ENCODE measurements around the gene RNF225. TPM values are rescaled to one million over a fixed set of nuclear protein-coding genes. Genes with fewer than 3 reads are reported as not detected.
"Not testable (repeated sequence)": the region's sequence is repeated elsewhere in the genome, so short reads cannot be mapped to it uniquely, and the experiment has no call there.

The RNF225 gene
- total and polyA plus RNA-seq, 2 donors (not counting 3 experiments of a cell fraction or from before 2014, with no cell fraction given), result 0.58 TPM; not detected in 1

GRCh38 chr19:58346961-58347929, 48.2 kb upstream of the RNF225 start:
- BruUV-seq (replicated peaks), result no TSS peak
- intact Hi-C loops (cut with micrococcal nuclease), result no loop called here
- dilution Hi-C loops (cut with MboI; ENCODE audit: extremely low pct_ligation_motif_present, low sequenced_read_pairs), result no loop called here
- peaks cover 5% of the 10 kb centered on the region for H3K4me1 ChIP-seq (ENCODE audit: control insufficient read depth, extremely low read depth, insufficient read depth, low read length)
- H3K79me2 ChIP-seq (ENCODE audit: control insufficient read depth, insufficient read depth, low read length), result no peaks in the 10 kb centered on the region
- no peaks in the 10 kb centered on the region for H4K20me1 ChIP-seq (replicated peaks; ENCODE audit: control insufficient read depth, extremely low read depth, insufficient read depth, low read length)
- peak; percentile 65 for TF ChIP-seq EZH2 (IDR thresholded peaks at IDR 0.05; ENCODE audit: borderline replicate concordance, low read depth, low read length, severe bottlenecking)
- TF ChIP-seq CTCF (IDR thresholded peaks at IDR 0.05; ENCODE audit: extremely low read depth in 1 of 2, insufficient read depth in 1 of 2, low read depth in 1 of 2, low read length in 2 of 2), result no peak
- peak overlapping the region; percentile 77 for H2AFZ ChIP-seq (ENCODE audit: low read depth, low read length)
- POLR2A ChIA-PET, result interaction anchor here (1.4 kb wide), 1 partner anchor 15 kb away, joined by 6 read pairs; the partner anchor contains the start of gene ZNF497
- H3K27me3 ChIP-seq (ENCODE audit: control insufficient read depth in 2 of 2, insufficient read depth in 2 of 2, low read length in 2 of 2), result peaks cover 21 to 45% of the 10 kb centered on the region in 2 experiments
- no peak overlapping the region for H3K27ac ChIP-seq (ENCODE audit: insufficient read depth, low read depth, low read length)
- H3K9me3 ChIP-seq (replicated peaks; ENCODE audit: control insufficient read depth, insufficient read depth, low read length), result no peaks in the 10 kb centered on the region
- H3K4me2 ChIP-seq (ENCODE audit: insufficient read depth, low read length), result peak overlapping the region; percentile 50
- DNase-seq (ENCODE audit: low read depth, low spot score) (peak; percentile 25), FAIRE-seq (no peak)
- CTCF ChIA-PET, result no interaction called here
- H3K9me1 ChIP-seq (replicated peaks; ENCODE audit: control insufficient read depth, extremely low read depth, insufficient read depth, low read length), result no peaks in the 10 kb centered on the region
- peak overlapping the region; percentile 10 to 47 (median 38) for H3K4me3 ChIP-seq (replicated peaks in 1 of 3; ENCODE audit: insufficient read depth in 1 of 3, low read depth in 1 of 3, low read length in 3 of 3)
- no peaks in the 10 kb centered on the region for H3K36me3 ChIP-seq (ENCODE audit: control insufficient read depth in 2 of 2, extremely low read depth in 1 of 2, insufficient read depth in 2 of 2, low read length in 2 of 2)
- H3K9ac ChIP-seq (replicated peaks; ENCODE audit: extremely low read depth, insufficient read depth, low read length), result no peak overlapping the region

- H3K27ac ChIP-seq (ENCODE audit: insufficient read depth, low read depth, low read length); BruUV-seq (replicated peaks); CTCF ChIA-PET: not testable (repeated sequence)
These were observed 47.4 kb upstream of the RNF225 start for GRCh38 chr19:58348080-58348479.

More at GRCh38 chr19:58348080-58348479, 47.4 kb upstream of the RNF225 start:
- H4K20me1 ChIP-seq (replicated peaks; ENCODE audit: control insufficient read depth, extremely low read depth, insufficient read depth, low read length); FAIRE-seq; H3K9ac ChIP-seq (replicated peaks; ENCODE audit: extremely low read depth, insufficient read depth, low read length); H3K36me3 ChIP-seq (ENCODE audit: control insufficient read depth in 2 of 2, extremely low read depth in 1 of 2, insufficient read depth in 2 of 2, low read length in 2 of 2); H3K79me2 ChIP-seq (ENCODE audit: control insufficient read depth, insufficient read depth, low read length); H2AFZ ChIP-seq (ENCODE audit: low read depth, low read length); intact Hi-C loops (cut with micrococcal nuclease); dilution Hi-C loops (cut with MboI; ENCODE audit: extremely low pct_ligation_motif_present, low sequenced_read_pairs); H3K4me1 ChIP-seq (ENCODE audit: control insufficient read depth, extremely low read depth, insufficient read depth, low read length); H3K9me3 ChIP-seq (replicated peaks; ENCODE audit: control insufficient read depth, insufficient read depth, low read length); H3K9me1 ChIP-seq (replicated peaks; ENCODE audit: control insufficient read depth, extremely low read depth, insufficient read depth, low read length); DNase-seq (ENCODE audit: low read depth, low spot score): not testable (repeated sequence)
- POLR2A ChIA-PET, result interaction anchor here (1.4 kb wide), 1 partner anchor 15 kb away, joined by 6 read pairs; the partner anchor contains the start of gene ZNF497
- Histone ChIP-seq H3K27me3 (ENCODE audit: control insufficient read depth in 2 of 2, insufficient read depth in 2 of 2, low read length in 2 of 2) (peaks cover 21 to 45% of the 10 kb centered on the region in 2 experiments), H3K4me2 (ENCODE audit: insufficient read depth, low read length) (peak overlapping the region; percentile 50), H3K4me3 (replicated peaks in 1 of 3; ENCODE audit: insufficient read depth in 1 of 3, low read depth in 1 of 3, low read length in 3 of 3) (peak overlapping the region in 2 of 3 experiments; percentile 38 to 47)

Measured in endothelial cell of umbilical vein (primary cell).